ENCODE results near the gene TSC22D4.
"Not testable (repeated sequence)": the region's sequence is repeated elsewhere in the genome, so short reads cannot be mapped to it uniquely, and the experiment has no call there.

TSC22D4 gene

GRCh38 chr7:100443096-100443840 lies 35.7 kb downstream of the TSC22D4 start:
- DNase-seq (ENCODE audit: low spot score), result no peak

GRCh38 chr7:100441641-100442535 lies 37.1 kb downstream of the TSC22D4 start:
- DNase-seq (ENCODE audit: low spot score), result no peak

GRCh38 chr7:100439244-100439643 lies 39.8 kb downstream of the TSC22D4 start:
- not testable (repeated sequence) for DNase-seq (ENCODE audit: low spot score)

GRCh38 chr7:100438731-100439130 lies 40.3 kb downstream of the TSC22D4 start:
- not testable (repeated sequence) for DNase-seq (ENCODE audit: low spot score)

- DNase-seq (ENCODE audit: low spot score), result no peak
Observed at GRCh38 chr7:100438172-100438571, 40.8 kb downstream of the TSC22D4 start.

GRCh38 chr7:100437150-100438100 lies 41.6 kb downstream of the TSC22D4 start:
- no peak for DNase-seq (ENCODE audit: low spot score)

GRCh38 chr7:100435401-100436304 lies 43.4 kb downstream of the TSC22D4 start:
- DNase-seq (ENCODE audit: low spot score), result no peak

- no peak for DNase-seq (ENCODE audit: low spot score)
Observed at GRCh38 chr7:100434297-100435144, 44.5 kb downstream of the TSC22D4 start.

- no peak for DNase-seq (ENCODE audit: low spot score)
Observed at GRCh38 chr7:100433592-100434296, 45.3 kb downstream of the TSC22D4 start.

- DNase-seq (ENCODE audit: low spot score), result no peak
Observed at GRCh38 chr7:100433276-100433591, 45.8 kb downstream of the TSC22D4 start.

GRCh38 chr7:100432621-100433275 lies 46.3 kb downstream of the TSC22D4 start:
- DNase-seq (ENCODE audit: low spot score), result no peak

- no peak for DNase-seq (ENCODE audit: low spot score)
Observed at GRCh38 chr7:100432053-100432452, 47.0 kb downstream of the TSC22D4 start.

- DNase-seq (ENCODE audit: low spot score), result no peak
Observed at GRCh38 chr7:100431286-100431735, 47.7 kb downstream of the TSC22D4 start.

GRCh38 chr7:100430493-100431285 lies 48.3 kb downstream of the TSC22D4 start:
- no peak for DNase-seq (ENCODE audit: low spot score)

- peak; percentile 100 for DNase-seq (ENCODE audit: low spot score)
Observed at GRCh38 chr7:100429637-100430492, 49.1 kb downstream of the TSC22D4 start, which contains the start of gene MEPCE. Gene MEPCE (plus strand): TSS chr7:100429831. CDS start chr7:100430019, 188 bp downstream.

GRCh38 chr7:100428967-100429636 lies 49.9 kb downstream of the TSC22D4 start:
- peak; percentile 100 for DNase-seq (ENCODE audit: low spot score)

All from COLO829 (cell line).